ENCODE data around the gene SPATA31C1.
"Not testable (repeated sequence)": the region's sequence is repeated elsewhere in the genome, so short reads cannot be mapped to it uniquely, and the experiment has no call there.

SPATA31C1 gene

DNA sequence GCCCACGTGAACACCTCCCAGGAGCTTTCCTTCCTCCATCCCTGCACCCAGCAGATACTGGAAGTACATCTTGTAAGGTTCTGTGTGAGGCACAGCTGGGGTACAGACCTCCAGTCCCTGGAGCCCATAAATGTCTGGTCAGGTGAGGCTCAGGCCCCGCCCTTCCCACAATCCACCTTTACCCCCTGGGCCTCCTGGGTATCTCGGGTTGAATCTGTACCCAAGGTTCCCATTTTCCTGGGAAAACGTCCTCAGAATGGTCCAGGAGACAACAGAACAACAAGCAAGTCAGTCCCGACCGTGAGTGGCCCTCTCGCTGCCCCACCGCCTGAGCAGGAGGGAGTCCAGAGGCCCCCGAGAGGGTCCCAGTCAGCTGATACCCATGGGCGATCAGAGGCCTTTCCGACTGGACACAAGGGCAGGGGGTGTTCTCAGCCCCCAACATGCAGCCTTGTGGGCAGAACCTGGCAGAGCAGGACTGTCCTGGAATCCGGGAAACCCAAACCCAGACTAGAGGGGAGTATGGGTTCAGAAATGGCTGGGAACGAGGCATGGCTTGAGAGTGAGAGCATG, 30.7 kb upstream of the SPATA31C1 start:
- no peak for DNase-seq (ENCODE audit: low read depth, low spot score)

DNA sequence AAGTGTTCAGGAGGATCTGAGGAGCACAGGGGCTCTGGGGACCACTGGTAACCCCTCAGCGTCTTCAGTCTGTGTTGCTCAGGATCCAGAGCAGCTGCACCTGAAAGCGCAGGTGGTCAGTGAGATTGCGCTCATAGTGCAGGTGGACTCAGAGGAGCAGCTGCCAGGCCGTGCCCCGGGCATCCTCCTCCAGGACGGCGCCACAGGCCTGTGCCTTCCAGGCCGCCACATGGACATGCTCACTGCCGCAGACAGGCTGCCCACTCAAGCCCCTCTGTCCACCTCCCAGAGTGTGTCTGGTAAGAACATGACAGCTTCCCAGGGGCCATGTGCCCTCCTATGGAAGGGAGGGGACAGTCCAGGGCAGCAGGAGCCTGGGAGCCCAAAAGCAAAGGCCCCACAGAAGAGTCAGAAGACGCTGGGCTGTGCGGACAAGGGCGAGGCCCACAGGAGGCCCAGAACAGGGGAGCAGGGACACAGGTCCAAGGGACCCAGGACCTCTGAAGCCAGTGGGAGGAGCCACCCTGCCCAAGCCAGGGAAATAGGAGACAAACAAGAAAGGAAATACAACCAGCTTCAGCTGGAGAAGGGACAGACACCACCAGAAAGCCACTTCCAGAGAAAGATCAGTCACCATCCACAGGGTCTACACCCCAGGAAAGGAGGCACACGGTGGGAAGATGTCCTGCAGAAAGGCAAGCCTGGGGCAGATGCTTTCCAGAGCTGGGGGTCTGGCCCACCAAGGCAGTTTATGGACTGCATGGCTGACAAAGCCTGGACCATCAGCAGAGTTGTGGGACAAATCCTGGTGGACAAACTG, 29.9 kb upstream of the SPATA31C1 start:
- DNase-seq (ENCODE audit: low read depth, low spot score), result no peak

DNA sequence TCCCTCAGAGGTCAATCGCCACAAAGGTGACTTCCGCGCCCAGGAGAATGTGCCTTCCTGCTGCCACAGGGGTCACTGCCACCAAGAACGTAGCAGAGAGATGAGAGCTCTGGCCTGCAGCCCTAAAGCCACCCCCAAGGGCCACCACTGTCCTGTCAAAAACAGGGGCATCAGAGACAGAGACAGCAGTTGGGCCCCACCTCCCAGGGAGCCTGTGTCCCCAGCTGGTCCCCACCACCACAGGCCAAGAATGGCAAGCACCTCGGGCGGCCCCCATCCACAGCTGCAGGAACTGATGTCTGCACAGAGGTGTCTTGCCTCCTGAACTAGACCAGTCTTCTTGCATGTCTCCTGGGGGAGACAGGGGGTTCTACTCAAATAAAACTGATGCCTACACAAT, 29.3 kb upstream of the SPATA31C1 start:
- no peak for DNase-seq (ENCODE audit: low read depth, low spot score)

DNA sequence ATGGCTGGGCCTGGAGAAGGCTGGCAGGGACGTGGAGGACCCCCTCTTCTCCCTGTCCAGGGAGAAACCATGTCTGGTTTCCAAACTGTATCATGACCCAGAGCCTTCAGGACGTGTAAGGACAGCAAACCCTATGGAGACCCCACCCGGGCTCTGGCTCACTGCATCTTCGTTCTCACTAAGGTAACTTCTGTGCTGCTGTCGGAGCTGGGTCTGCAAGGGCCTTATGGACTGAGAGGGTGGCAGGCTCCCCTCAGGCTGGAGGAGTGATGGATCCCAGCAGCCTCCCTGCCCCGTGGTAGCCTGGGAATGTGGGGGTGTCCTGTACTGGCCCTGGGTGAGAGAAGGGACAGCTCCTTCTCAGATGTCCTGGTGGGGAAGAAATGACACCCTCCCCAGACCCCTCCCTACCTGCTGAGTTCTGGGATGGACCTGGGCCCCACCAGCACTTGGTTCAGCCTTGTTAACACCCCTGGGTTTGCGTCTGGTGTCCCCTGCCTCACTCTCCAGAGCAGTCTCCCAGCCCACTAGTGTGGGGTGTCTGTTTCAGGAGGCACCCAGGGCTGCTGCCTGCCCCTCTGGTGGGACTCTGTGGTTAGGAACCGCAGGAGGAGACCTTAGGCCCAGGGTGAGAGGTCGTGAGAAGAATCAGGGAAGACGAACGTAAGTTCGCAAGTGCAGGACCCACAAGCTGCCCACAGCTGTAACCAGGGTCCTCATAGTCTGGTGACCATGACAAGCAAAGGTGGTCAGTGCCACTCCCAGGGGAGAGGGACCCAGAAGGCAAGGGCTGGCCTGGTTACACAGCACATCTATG, 28.5 kb upstream of the SPATA31C1 start:
- DNase-seq (ENCODE audit: low read depth, low spot score), result no peak

DNA sequence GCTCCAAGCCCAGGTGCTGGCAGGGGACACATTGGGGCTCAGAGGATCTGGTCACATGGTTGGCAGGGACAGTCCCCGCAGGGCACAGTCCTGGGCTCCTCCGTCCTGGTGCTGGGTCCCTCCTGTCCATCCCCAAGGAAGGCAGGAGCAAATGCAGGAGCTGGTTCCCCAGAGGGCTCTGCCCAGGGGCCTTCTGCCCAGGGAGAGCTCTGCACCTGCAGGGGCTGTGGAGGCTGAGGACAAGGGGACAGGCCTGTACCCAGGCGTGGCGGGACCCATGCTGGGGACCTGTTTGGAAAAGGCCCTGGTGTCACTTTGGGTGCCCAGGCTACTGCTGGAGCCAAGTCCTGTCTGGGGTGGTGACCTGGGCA, 27.9 kb upstream of the SPATA31C1 start:
- no peak for DNase-seq (ENCODE audit: low read depth, low spot score)

DNA sequence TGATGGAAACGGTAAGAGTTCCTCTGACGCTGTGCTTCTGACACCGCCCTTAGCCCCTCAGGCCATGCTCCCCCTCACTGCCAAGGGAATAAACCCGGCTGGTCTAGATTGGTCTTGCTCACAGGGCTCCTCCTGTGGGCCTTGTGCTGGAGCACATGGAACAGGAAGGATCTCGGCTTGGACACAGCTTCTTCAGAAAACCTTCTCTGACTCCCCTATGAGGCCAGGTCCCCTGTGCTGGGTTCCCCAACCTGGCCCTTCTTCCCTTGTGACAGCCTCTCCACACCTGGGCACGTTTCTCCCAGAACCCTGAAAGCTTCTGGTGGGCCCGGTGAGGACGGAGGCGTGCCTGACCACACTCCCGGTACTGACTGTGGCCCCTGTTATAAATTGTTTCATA, 26.9 kb upstream of the SPATA31C1 start:
- no peak for DNase-seq (ENCODE audit: low read depth, low spot score)

DNA sequence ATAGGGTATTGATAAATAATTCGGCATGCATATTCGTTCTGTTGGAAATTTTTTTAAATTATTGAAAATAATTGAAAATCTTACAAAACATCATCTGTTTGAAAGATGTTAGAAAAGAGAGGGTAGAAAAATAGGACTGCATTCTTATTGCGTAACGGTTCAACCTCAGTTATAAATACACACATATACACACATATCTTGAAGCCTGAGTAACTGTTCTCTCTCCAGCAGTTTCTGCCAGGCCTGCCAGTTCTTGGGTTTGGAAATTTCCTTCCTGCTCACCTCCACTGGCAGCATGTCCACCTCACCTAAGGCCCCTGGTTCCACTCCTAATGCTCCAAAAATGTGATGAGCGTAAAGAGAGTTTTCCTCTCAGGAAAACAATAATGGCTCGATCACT, 26.0 kb upstream of the SPATA31C1 start:
- no peak for DNase-seq (ENCODE audit: low read depth, low spot score)

DNA sequence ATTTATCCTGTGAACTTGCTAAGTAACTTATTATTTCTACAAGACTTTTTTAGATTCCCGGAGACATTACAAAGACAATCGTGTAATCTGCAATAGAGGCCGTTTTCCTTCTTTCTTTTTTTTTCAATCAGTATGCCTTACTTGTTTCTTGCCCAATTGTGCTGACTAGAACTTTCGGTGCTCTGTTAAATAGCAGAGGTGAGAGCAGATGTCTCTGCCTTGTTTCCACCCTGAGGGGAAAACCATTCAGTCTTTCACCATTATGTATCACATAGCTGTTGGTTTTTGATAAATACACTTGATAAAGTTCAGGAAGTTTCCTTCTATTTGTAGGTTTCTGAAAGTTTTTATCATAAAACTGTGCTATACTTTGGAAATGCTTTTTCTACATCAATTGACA, 24.8 kb upstream of the SPATA31C1 start:
- DNase-seq (ENCODE audit: low read depth, low spot score), result no peak

DNA sequence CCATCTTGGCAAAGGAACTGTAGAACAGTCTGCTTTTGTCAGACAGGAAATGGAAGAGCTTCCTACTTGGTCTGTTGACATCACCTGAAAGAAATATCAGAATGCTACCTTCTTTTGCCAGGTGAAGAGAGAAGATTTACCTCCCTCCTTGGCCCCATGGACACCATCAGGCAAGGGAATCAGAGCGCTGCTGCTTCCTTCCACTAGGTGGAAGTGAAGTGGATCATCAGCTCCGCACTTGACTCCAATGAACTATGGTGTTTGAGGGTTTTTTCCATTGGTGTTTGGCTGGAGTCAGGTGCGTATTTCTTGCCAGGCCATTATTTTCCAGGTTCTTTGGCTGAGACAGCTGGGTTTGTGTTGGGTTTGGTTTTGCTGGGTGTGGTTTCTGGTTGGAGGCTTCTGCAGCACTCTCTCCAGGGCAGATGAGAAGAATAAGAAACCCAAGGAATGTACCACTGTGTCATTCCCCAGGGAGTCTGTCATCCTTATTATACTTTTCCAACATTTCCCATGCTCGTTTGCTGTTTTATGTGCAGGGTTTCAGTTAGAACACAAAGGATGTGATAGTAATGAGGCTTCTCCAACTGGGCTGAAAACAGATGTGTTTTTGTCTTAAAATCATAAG, 22.6 kb upstream of the SPATA31C1 start:
- DNase-seq (ENCODE audit: low read depth, low spot score), result no peak

DNA sequence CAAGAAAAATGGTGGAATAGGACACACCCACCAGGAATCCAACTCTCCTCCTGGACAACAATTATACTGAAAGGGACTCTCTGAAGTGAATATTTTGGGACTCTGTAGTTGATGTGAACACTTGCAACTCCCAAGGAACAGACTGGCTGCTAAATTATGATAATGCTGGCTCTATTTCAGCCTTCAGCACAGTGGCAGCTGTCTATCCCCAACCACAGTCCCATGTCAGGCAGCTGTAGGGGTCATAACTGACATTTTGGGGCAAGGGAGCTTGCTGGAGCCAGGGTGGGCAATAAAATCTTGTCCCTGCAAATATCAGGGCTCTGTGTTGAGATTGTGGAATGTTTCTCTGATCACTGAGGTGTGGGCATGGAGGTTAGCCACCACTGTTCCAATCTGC, 20.9 kb upstream of the SPATA31C1 start:
- no peak for DNase-seq (ENCODE audit: low read depth, low spot score)

DNA sequence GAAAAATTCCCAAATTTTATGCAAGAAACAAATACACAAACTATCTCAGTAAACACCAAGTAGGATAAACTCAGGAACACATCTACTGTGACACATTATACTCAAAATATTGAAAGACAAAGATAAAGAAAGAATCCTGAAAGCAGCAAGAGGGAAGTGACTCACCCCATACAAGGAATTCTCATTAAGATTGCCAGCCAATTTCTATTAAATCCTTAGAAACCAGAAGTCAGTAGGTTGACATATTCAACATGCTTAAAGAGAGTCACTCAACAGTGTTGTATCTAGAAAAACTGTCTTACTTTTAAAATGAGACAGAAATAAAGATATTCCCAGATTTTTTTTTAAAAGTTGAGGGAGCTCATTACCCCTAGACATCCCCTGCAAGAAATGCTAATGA, 19.6 kb upstream of the SPATA31C1 start:
- no peak for DNase-seq (ENCODE audit: low read depth, low spot score)

DNA sequence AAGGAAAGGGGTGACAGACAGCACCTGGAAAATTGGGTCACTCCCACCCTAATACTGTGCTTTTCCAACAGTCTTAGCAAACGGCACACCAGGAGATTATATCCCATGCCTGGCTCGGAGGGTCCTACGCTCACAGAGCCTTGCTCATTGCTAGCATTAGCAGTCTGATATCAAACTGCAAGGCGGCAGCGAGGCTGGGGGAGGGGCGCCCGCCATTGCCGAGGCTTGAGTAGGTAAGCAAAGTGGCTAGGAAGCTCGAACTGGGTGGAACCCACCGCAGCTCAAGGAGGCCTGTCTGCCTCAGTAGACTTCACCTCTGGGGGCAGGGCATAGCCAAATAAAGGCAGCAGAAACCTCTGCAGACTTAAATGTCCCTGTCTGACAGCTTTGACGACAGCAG, 15.4 kb upstream of the SPATA31C1 start:
- DNase-seq (ENCODE audit: low read depth, low spot score), result not testable (repeated sequence)

DNA sequence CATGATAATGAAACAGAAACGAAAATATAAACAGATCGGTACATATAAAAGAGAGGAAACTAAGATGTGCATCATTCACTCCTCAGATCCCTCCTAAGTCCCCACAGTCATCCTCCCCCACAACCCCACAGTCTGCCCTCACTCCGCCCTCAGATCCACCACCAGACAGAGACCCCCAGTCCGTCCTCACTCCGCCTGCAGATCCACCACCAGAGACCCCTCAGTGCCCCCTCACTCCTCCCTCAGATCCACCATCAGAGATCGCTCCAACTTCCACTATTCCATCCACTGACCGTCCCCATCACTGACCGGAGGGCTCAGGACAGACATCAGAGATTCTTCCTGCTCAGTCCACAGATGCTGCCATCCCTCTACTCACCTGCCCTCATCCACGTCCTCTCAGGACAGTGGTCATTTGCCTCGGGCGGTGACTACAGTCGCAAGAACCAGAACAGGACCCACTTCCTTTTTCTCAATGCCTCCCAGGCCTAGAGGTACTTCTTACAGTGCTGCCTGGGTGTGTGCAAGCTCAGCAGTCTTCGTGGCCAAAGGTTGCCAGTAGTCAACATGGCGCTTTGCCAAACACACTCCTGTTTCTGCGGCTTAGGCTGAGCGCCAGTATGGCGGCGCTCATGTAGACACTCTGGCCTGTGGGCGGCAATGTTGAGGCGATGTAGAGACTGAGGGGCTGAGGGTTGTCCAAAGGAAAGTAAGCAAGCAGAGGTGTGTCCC, 8.3 kb upstream of the SPATA31C1 start:
- no peak for DNase-seq (ENCODE audit: low read depth, low spot score)

DNA sequence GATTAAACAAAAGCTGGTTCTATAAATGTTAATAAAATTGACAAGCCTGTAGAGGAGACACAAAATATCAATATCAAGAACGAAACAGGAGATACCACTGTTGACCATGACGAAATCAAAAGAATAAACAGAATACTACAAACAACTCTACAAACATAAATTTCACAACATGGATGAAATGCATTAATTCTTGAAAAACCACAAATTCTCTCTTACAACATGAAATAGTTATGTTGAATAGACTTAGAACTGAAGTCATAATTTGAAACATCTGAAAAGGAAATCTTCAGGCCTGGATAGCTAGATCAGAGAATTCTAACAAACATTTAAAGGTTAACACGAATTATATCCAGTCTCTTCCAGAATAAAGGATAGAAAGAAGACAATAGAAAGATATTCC, 6.9 kb upstream of the SPATA31C1 start:
- no peak for DNase-seq (ENCODE audit: low read depth, low spot score)

DNA sequence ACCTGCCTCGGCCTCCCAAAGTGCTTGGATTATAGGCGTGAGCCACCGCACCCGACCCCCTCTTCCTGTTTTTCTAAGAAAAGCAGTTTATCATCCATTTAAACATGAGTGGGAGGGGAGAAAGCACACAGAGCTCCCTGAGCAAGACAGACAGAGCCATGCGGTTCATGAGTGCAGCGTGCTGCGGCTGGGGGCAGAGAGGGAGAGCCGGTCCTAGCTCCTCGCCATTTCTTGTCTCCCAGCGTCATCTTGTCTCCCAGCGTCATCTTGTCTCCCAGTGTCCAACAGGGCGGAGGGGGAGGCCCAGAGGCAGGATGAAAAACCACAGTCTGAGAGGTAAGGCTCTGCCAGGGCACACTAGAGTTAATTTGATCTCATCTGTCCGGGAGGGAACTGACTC, 1.3 kb downstream of the SPATA31C1 start:
- DNase-seq (ENCODE audit: low read depth, low spot score), result not testable (repeated sequence)

DNA sequence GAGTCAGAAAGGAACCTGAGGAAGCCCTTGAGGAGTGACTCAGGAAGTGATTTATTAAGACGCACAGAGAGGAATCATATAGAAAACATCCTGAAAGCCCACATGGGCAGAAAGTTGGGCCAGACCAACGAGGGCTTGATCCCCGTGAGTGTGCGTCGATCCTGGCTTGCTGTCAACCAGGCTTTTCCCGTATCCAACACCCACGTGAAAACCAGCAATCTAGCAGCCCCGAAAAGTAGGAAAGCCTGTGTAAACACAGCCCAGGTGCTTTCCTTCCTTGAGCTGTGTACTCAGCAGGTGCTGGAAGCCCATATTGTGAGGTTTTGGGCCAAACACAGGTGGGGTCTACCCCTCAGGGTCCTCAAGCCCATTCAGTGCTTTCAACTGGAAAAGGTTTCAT, 3.8 kb downstream of the SPATA31C1 start:
- DNase-seq (ENCODE audit: low read depth, low spot score), result not testable (repeated sequence)

DNA sequence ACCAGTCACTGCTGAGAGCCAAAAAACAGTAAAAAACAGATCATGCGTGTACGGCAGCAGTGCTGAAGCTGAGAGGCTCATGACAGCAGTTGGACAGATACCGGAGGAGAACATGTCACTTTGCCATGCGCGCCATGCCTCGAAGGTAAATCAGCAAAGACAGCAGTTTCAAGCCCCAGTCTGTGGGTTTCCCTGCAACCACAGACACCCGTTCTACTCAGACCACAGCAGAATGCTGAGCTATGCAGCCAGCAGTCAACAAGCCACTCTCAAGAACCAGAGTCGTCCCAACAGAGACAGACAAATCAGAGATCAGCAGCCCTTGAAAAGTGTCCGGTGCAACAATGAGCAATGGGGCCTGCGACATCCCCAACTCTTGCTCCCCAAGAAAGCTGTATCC, 5.2 kb downstream of the SPATA31C1 start:
- DNase-seq (ENCODE audit: low read depth, low spot score), result not testable (repeated sequence)

DNA sequence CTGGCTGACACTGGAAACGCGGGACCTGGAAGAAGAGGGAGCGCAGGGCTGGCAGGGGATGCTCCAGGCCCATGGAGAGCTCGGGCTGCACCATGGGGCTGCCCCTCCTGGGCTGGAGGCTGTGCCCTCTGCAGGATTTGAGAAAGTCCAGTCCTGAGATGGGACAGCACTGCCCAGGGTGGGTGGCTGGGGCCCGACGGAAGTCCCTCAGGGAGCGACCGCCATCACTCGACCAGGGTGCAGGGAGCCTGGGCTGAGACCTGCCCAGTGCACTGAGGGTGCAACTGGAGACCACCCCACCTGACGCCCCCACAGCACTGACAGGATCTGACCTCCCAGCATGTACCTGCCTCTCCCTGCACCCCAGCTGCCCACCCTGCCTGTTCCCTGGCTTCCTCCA, 7.1 kb downstream of the SPATA31C1 start:
- not testable (repeated sequence) for DNase-seq (ENCODE audit: low read depth, low spot score)

DNA sequence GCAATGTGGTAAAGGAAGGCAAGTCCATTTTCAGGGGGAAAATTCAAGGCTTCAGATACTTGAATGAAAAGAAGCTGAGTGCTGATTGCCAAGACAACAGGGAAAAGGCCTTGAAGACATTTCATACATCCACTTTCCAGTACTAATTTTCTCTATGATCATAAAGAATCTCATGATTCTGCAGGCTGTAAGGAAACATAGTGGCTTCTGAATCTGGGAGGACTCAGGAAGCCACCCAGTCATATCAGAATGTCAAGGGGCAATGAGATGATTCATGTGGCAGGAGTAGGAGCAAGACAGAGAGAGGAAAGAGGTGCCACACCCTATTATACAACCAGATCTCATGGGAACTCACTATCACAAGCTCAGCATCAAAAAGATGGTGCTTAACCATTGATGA, 11.4 kb downstream of the SPATA31C1 start:
- DNase-seq (ENCODE audit: low read depth, low spot score), result not testable (repeated sequence)

DNA sequence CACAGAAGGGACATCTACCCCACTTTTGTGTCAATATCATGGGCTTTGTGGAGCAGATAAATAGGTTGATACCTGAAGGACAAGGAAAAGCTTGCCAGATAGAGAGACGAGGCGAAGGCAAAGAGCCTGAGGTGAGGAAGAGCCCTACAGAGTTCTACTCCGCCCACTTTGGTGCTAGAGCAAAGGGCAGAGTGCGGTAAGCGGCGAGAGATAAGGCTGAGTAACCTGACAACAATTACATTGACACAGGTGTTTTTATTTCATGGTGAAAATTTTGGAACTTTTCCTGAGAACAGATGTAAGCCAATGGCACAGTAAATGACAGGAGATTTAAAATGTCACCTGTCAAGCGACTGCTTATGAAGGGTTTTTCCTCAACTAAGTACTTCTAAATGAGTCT, 16.7 kb downstream of the SPATA31C1 start:
- not testable (repeated sequence) for DNase-seq (ENCODE audit: low read depth, low spot score)

DNA sequence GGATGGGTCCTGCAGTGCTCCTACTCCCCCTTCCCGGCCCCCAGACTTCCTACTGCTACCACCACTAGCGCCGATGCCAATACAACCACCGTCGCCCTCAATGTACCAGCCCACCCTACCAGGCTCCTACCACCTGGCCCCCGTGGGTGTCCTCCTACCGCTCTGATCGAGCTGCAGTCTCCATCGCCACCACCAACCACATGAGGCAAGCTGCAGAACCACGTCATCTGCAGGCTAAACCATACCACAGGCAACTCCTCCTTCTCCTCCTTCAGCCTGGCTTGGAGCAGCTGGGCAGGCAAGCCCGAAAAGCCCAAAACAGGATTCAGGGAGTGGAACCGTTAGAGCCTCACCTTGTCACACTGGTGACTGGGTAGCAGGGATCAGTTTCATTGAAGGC, 19.6 kb downstream of the SPATA31C1 start:
- DNase-seq (ENCODE audit: low read depth, low spot score), result not testable (repeated sequence)
